ENCODE data around the gene LRRFIP1.

DNA sequence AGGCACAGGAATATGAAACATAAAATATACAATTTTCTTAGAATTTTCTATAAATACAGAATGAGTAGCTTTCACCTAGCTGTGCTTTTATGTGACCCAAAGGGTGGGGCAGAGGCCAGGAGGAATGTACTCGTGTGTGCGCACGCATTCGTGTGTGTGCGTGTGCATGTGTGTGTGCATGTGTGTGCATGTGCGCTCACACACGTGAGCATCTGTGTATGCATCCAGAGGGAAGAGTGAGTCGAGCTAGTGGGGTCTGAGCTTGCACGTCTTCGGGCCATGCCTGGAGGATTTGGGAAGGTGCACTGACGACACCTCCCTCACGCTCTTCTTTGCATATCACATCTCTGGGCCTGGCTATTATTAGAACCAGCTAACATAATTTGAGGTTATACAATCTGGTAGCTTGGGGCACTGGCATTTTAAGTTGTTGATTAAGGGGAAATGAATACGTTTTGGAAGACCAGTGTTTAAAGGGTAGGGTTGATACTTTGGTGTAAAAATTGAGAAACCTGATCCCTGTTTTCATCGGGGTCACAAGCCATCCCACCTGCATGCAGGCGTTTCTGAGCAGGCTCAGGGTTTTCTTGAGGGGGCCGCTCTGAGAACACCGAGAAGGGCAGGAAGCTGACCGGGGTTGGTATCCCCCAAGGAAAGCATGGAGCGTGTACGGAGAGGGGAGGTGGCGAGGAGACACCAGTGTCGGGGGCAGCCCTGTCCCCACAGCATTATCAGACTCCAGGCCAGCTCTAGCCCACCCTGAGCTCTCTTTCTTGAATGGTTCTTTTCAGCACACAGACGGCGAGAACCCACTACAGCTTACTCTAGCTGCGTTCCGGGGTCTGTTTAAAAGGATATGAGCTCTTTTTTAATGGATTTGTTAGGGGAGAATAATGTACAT lies 85.3 kb downstream of the LRRFIP1 start:
- no peak for TF ChIP-seq POLR2A (IDR thresholded peaks at IDR 0.05)
- TF ChIP-seq, protein P1, sequence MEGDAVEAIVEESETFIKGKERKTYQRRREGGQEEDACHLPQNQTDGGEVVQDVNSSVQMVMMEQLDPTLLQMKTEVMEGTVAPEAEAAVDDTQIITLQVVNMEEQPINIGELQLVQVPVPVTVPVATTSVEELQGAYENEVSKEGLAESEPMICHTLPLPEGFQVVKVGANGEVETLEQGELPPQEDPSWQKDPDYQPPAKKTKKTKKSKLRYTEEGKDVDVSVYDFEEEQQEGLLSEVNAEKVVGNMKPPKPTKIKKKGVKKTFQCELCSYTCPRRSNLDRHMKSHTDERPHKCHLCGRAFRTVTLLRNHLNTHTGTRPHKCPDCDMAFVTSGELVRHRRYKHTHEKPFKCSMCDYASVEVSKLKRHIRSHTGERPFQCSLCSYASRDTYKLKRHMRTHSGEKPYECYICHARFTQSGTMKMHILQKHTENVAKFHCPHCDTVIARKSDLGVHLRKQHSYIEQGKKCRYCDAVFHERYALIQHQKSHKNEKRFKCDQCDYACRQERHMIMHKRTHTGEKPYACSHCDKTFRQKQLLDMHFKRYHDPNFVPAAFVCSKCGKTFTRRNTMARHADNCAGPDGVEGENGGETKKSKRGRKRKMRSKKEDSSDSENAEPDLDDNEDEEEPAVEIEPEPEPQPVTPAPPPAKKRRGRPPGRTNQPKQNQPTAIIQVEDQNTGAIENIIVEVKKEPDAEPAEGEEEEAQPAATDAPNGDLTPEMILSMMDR (IDR thresholded peaks at IDR 0.05): no peak
